GM19468 (cell line): ENCODE measurements around the gene PXYLP1.
A peak's percentile ranks its signal among the peaks of the same experiment; 100 is the strongest.
"Not testable (repeated sequence)": the region's sequence is repeated elsewhere in the genome, so short reads cannot be mapped to it uniquely, and the experiment has no call there.

Experiments used
- ATAC-seq: cut with Tn5 transposase; IDR thresholded peaks from one replicate; pipeline ENCODE4 v1.9.1; 2021; ENCODE audit warnings: mild to moderate bottlenecking, moderate library complexity, moderate number of reproducible peaks; ENCODE audit not compliant: unreplicated experiment; ENCODE audit errors: extremely low read depth

Gene PXYLP1

DNA sequence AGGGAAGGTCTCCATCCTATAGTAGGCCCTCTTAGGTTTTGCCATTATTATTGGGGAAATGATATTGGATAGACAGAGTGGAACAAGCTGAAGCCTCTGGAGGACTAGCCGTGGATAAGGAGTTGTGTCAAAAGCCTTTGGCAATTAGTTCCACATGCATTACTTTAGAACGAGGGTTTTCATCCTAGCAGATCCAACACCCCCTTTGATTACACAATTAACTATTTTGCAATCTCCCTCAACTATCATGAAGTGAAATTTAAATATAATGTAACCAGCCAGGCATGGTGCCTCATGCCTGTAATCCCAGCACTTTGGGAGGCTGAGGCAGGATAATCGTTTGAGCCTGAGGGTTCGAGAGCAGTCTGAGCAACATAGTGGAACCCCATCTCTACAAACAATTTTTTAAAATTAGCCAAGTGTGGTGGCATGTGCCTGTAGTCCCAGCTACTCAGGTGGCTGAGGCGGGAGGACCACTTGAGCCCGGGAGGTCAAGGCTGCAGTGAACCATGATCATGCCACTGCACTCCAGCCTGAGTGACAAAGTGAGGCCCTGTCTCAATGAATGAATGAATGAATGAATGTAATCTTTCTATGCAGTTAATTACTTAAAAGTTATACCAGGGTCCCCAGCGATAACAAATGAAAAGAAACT lies 56.8 kb downstream of the PXYLP1 start:
- no peak for ATAC-seq

DNA sequence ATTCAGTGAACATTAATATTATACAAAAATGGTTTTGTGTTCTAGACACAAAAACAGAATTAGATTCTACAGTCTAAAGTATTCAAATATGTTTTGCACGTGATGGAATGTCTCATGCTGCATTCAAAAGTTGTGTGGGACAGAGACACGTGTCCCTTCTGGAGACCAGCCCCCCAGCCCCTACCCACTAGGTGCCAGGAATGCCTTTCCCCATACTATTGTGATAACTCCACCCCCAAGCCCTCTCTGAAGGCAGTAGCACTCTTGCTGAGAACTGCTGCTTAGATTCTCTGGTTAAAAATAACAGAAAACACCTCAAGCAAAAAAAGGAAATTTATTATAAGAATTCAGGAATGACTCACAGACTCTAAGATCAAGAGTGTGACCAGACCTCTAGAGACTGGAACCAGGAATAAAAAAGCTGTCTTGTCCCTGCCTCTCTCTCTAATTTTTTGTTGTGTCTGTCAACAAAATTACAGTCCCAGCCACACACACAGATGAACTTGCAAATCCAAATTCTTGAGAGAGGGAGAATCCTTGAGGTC lies 57.7 kb downstream of the PXYLP1 start:
- ATAC-seq: no peak

DNA sequence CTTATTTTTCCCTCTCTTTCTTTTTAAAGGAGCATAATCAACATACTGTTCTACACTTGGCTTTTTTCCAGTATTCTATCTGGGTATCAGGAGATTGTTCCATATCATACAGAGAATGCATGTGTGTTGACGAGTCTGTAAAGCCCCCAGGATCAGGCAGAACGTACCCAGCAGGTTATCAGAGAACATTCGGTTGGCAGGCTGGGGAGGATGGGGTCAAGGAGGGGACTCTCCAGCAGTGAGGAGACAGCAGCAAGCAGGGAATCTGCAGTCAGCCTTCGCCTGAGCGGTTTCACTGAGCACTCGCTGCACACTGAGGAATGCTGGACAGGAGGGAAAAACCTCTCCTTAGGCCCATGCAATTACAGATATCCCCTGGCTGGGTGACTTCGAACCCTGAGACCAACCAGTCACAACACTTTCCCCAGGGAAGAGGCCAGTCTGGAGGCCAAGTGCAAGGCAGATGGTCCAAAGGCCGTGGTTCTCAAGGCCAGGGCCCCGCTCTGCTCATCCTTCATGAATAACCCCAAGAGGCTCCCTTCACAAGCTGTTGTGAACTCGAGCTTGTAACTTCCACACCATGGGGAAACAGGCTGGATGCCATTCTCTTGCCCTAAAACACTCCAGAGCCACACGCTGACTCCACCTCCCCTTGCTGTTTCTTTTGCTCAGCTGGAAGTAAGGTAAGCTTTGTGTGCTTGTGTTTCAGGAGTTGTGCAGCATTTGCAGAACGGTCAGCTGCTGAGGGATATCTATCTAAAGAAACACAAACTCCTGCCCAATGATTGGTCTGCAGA lies 60.1 kb downstream of the PXYLP1 start:
- ATAC-seq: no peak

DNA sequence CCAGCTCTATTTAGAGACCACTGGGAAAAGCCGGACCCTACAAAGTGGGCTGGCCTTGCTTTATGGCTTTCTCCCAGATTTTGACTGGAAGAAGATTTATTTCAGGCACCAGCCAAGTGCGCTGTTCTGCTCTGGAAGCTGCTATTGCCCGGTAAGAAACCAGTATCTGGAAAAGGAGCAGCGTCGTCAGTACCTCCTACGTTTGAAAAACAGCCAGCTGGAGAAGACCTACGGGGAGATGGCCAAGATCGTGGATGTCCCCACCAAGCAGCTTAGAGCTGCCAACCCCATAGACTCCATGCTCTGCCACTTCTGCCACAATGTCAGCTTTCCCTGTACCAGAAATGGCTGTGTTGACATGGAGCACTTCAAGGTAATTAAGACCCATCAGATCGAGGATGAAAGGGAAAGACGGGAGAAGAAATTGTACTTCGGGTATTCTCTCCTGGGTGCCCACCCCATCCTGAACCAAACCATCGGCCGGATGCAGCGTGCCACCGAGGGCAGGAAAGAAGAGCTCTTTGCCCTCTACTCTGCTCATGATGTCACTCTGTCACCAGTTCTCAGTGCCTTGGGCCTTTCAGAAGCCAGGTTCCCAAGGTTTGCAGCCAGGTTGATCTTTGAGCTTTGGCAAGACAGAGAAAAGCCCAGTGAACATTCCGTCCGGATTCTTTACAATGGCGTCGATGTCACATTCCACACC lies 60.9 kb downstream of the PXYLP1 start:
- no peak for ATAC-seq

DNA sequence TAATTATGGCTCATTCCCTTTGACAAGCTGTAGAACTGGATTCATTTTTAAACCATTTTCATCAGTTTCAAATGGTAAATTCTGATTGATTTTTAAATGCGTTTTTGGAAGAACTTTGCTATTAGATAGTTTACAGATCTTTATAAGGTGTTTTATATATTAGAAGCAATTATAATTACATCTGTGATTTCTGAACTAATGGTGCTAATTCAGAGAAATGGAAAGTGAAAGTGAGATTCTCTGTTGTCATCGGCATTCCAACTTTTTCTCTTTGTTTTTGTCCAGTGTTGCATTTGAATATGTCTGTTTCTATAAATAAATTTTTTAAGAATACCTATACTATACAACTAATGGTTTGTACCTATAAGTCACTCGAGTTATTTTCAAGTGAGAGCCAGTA lies 62.7 kb downstream of the PXYLP1 start:
- no peak for ATAC-seq

DNA sequence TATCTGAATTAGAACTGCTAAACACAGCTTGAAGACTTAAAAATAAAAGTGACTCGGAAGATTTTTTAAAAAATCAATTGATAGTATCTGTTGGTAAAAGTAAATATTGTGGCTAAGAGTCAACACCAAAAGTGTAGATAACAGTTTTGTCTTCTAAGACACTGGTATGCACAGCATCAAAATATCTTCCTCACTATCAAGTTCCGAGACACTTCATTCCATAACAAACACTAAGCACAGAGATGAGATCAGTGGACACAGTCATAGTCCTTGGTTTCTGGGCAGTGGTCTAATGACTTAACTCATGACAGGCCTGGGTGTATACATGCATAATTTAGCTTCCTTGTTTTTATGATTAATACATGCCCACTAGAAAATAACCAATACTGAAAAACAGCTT lies 63.2 kb downstream of the PXYLP1 start:
- no peak for ATAC-seq

DNA sequence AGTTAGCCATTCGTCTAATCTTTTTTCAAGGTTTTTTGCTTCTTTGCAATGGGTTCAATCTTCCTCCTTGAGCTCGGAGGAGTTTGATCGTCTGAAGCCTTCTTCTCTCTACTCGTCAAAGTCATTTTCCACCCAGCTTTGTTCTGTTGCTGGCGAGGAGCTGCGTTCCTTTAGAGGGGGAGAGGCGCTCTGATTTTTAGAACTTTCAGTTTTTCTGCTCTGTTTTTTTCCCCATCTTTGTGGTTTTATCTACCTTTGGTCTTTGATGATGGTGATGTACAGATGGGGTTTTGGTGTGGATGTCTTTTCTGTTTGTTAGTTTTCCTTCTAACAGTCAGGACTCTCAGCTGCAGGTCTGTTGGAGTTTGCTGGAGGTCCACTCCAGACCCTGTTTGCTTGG lies 68.8 kb downstream of the PXYLP1 start:
- not testable (repeated sequence) for ATAC-seq

DNA sequence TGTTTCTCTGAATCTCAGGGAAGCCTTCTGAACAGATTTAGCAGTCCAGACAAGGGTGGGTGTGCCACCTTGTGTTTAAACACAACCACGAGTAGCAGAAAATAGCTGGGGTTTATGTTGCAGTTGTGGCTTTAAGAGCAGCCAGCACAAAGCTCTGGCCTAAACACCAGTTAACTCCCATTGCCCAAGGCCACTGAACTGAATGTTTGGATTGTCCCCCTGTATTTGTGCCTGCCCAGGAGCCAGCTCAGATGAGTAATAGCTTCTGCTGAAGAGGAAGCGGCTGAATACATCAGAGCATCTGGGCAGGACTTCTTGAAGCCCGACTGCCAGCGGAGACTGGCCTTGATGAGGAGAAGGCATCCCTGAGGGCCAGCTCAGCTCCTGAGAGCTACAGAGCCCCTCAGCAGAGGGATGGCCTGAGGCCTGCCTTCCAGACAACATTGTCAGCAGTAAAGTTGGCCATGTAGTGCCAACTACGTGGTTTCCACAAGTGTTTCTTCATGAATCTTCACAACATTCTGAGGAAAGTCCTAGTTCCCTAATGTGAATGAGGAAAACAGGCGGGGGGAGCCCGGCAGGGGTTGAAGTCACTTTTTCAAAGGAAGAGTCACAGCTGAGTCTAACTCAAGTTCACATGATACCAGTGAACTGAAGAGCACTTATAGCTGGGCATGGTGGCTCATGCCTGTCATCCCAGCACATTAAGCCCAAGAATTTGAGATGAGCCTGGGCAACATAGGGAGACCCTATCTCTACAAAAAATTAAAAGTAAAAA lies 70.9 kb downstream of the PXYLP1 start:
- ATAC-seq: no peak

DNA sequence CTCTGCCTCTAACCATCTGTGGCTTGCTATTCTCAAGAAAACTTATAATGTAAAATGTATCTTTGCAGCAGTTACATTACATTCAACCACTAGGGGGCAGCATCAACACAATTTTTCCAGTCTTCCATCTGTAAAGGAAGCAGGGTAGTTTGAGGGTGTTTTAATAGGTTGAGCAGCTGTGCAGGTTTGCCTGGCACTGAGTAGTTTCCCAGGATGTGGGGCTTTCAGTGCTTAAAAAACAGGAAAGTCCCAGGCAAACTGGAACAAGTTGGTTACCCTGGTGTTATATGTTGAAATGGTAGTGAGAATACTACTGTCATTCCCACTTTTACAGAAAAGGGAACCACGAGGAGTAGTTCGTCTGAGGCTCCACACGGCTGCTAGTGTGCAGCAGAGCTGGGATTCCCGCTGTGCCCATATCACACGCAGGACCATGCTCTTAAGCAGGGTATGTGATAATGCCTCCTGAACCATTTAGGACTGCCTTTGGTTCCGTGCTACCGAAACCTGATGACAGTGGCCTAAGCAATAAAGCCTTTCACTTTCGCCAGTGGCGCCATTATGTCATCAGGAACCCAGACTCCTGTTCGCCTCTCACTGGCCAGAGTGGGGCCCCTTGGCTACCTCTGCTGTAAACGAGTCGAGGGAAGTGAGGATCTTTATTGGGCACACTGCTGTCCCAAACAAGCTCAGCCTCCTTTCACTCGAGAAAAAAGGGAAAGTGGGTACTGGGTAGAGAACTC lies 72.0 kb downstream of the PXYLP1 start:
- ATAC-seq: peak; percentile 52

DNA sequence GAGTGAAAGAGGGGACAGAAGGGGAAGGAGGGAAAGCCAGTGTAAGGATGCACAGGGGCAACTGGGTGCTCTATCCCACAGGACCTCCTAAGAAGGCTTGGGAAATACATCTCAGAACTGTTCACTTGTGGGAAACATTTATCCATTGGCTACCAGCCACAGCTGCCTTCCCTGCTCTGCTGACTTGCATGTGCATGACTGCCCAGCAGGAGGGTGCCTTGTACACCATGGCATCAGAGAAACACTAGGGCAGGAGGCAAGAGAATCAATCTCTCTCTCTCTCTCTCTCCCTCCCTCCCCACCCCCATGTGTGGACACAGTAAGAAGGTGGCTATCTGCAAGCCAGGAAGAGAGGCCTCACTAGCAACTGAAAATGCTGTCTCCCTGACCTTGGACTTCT lies 73.8 kb downstream of the PXYLP1 start:
- no peak for ATAC-seq

DNA sequence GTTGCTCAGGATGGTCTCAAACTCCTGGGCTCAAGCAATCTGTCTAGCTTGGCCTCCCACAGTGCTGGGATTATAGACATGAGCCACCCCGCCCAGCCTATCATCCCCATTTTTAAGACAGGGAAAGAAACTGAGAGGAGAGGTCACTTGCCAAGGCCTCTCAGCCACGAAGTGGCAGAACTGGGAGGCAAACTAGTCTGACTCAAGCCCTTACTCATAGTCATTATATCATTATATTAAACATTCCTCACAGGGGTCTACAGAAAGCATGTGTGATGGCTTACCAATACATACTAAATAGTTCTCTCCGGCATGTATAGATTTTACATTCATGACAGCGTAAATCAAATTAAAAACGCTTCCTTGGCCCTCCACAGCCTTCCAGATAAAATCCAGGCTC lies 74.7 kb downstream of the PXYLP1 start:
- ATAC-seq: no peak

DNA sequence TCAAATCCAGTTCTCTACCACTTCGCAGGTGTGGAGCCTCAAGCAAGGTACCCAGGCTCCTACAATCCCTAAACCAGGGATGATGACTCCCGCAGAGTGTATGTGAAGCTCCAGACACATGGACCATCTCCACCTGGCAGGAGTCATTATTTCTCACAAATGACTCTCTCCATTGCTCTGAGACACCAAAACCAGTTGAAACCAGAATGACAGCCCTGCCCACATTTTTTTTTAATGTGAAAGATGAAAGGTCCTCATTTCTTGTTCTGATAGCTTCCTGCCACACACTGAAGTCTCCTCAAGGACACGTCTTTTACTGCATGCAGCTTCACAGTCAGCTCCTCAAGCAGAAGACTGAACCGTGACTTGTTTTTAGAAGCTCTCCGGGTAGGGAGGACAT lies 75.3 kb downstream of the PXYLP1 start:
- no peak for ATAC-seq

DNA sequence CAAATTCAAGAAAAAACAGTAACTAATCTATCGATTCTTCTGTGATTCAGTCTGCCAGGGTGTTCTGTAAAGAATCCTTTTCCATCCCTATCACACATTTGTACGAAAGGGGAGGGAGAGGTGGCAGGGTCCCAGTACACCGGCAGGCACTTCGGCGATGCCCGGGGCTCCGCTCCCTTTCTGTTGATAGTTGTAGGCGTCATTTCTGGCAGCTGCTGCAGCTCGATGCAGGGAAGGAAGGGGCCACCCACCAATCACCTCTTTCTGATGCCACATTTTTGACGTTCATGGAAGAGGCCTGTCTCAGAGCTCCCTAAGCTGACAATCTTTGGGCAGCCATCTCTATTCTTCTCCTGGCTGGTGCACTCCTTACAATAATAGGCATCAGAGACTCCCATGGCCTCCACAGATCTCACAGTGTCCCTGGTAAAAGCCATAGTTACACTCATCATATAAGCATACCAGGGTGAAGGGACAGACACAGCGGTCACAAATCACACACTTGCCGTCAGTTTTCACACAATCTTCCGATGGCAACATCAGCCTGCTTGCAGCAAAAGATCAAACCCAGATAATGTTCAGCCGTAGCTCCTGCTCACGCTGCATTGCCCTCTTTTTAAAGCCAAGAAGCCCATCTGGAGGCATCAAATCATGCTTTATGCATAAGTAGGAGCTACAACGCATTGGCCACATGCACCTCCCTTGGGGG lies 75.9 kb downstream of the PXYLP1 start:
- ATAC-seq: no peak

DNA sequence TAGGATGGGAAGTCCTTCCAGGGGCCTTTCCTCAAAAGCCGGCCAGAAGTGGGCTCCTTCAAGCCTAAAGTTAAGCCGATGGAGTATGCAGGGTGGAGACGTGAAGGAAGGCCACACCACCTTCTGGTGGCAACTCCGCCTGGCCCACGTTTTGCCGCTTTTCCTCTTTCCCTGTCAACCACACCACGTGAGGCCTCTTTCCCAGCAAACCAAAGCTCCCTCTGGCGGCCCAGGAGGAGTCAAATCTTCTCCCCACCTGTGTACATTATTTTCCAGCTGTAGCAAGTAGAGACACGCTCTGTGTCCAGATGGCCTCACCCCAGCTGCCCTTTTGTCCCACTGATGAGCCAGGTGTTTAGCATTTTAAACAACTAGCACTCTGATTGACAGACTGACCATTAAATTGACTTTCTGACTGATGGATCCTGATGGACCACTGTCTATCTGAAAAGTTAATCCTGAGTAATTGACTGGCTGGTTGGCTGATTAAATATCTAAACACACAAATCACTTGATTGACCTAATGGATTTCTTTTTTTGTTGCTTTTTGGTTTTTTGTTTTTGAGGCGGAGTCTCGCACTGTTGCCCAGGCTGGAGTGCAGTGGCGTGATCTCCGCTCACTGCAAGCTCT lies 77.1 kb downstream of the PXYLP1 start:
- no peak for ATAC-seq

DNA sequence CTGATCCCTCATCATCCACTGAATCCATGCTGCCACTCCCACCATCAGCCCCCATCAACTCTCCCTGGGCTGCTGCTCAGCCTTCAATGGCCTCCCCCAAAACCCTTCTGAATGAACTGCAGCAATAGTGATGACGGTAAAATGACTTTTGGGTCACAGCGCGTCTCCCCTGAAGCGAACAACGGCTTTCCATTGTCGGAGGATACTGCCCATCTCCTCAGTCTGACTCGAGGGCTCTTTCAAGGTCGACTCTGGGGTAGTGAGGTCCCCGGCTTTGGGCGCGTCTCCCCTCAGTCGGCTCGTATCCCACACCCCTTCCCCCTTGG lies 79.5 kb downstream of the PXYLP1 start:
- no peak for ATAC-seq

DNA sequence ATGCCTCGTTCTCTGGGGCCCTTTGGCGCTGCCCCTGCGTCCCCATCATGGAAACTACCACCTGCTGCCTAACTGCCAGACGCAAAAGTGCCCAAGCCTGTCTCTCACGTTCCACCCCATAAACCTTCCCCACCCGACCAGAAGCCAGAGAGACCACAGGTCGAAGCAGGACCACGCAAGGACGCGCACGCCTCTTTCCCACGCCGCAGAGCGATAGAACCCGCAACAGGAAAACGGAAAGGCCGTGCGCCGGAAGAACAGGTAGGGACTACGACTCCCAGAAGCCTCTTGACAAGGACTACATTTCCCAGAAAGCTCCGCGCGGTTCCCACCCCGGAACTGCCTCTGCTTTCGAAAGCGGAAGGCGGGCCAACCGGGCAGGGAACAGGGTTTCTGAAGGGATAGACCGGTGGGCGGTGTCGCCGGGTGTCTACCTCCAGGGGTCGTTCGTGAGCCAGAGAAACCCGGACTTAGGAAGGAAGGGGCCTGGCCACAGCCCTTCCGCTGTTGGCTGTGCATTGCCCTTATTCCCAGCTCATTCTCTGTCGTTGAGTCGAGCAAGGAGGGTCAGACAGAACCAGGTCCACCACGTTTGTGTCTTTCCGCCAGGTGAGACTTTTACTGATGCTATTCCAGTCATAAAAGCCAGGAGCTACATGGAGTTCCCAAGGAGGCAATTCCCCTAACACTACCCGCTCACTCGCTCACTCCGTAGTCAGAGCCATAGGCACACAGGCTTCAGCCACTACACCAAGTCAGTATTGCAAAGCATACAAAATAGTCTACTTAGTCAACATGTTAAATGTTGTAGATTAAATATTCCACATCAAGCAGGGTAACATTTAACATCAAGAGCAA lies 80.1 kb downstream of the PXYLP1 start:
- ATAC-seq: peak; percentile 98

DNA sequence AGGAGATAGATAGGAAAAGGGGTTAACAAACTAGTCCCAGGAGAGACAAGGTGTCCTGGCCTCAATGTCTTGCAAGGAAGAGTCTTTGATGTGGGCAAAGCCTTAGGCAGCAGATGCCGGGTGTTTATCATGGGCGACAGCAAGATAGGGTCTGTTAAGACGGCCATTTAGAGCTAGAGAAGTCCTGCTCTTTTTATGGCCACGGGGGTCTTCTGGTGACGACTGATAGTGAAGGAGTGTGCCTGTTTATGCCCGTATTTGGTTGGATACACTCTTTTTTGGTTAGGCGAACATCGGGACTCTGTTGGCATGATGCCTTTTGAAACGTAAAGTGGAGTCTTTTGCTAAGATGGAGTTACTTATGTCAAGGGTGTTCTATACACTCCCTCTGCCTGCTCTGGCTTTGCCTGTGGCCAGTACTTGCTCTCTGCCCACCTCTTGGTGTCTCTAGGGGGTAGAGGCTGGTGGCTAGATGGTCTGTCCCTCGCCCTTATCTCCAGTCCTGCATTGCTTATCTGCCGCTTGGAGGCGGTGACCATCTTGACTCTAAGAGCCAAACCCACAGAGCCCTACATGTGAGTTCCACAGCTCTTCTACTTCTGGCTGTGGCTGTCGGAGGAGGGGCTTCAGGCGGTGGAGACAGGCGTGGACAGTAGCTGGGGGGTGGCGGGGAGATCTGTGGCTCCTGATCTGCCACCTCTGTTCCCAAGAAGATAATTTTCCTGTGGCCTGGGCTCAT lies 80.9 kb downstream of the PXYLP1 start:
- no peak for ATAC-seq
